Lung (tissue), 12 donors: ENCODE measurements around the gene NUDT1. TPM values are rescaled to one million over a fixed set of nuclear protein-coding genes. Genes with fewer than 3 reads are reported as not detected.

ENCODE experiments used
- ATAC-seq: fragments of 200-7000 bp; cut with Tn5 transposase; one replicate; pipeline ENCODE4 v1.9.1; 2020; ENCODE audit warnings: moderate number of reproducible peaks; ENCODE audit not compliant: insufficient read depth, low FRiP score
- DNase-seq, 3 donors: peaks; one replicate each; pipeline ENCODE4 v3.0.0-alpha.2; 2013 to 2017
- H3K27ac ChIP-seq, 2 donors: one replicate each; pipeline ENCODE4 v1.5.1; 2013; ENCODE audit warnings: mild to moderate bottlenecking in 2 of 2, moderate library complexity in 2 of 2, control low read depth in 1 of 2, inconsistent platforms in 1 of 2, low read depth in 1 of 2, low read length in 1 of 2
- H3K27me3 ChIP-seq, 3 donors: one replicate each; pipeline ENCODE4 v1.5.1; 2013; ENCODE audit warnings: low read length in 2 of 3; ENCODE audit not compliant: control insufficient read depth in 3 of 3, insufficient read depth in 3 of 3
- H3K36me3 ChIP-seq, 4 donors: one replicate each; pipeline ENCODE4 v1.5.1; 2013; ENCODE audit warnings: low read length in 4 of 4, mild to moderate bottlenecking in 1 of 4, moderate library complexity in 1 of 4; ENCODE audit not compliant: control insufficient read depth in 4 of 4, insufficient read depth in 4 of 4
- H3K4me1 ChIP-seq, 5 donors: one replicate each; pipeline ENCODE4 v1.5.1; 2013; ENCODE audit warnings: low read length in 5 of 5, mild to moderate bottlenecking in 2 of 5, moderate library complexity in 1 of 5; ENCODE audit not compliant: control insufficient read depth in 5 of 5, insufficient read depth in 5 of 5
- H3K4me3 ChIP-seq: one replicate; pipeline ENCODE4 v1.5.1; 2013; ENCODE audit warnings: mild to moderate bottlenecking, control low read depth, moderate library complexity
- H3K9ac ChIP-seq, 2 donors: one replicate each; pipeline ENCODE4 v1.5.1; 2013; ENCODE audit warnings: low read length in 2 of 2, control low read depth in 1 of 2; ENCODE audit not compliant: insufficient read depth in 1 of 2
- H3K9me3 ChIP-seq, 4 donors: one replicate each; pipeline ENCODE4 v1.5.1; 2013; ENCODE audit warnings: low read length in 3 of 4, mild to moderate bottlenecking in 1 of 4, moderate library complexity in 1 of 4; ENCODE audit not compliant: control insufficient read depth in 4 of 4, insufficient read depth in 3 of 4
- CTCF ChIP-seq: IDR thresholded peaks from 2 replicates; pipeline ENCODE4 v1.5.1; 2012; ENCODE audit warnings: mild to moderate bottlenecking; ENCODE audit errors: control extremely low read depth, extremely low read depth
- WGBS, 2 donors: extraction: QIAGEN DNeasy Blood & Tissue Kit; methylation state at CpG; one replicate each; pipeline ENCODE4 v1.1.7; 2013; 5-methylcytosine and 5-hydroxymethylcytosine counted together
- polyA plus RNA-seq, 2 donors: library from polyadenylated mRNA; stranded (reverse); fragments of 200-250 nt; gene quantifications; one replicate each; pipeline ENCODE4 v1.2.1, GENCODE V29; 2013
- total RNA-seq, 2 donors: library from RNA; depleted of rRNA in 1 of 2; stranded (reverse); fragments of >200 nt in 1 of 2; gene quantifications; one replicate each; pipeline ENCODE4 v1.2.1, GENCODE V29; 2014 to 2021
- donor health status: control.
- donor health status: control.
- donor health status: Bipolar disorder and iron deficiency.
- donor health status: healthy.
- donor health status: DM: yes; HTN: yes; CAD: no.

NUDT1 gene
- total and polyA plus RNA-seq, 4 donors: 9.3 to 24.7 (median 18.5) TPM

DNA sequence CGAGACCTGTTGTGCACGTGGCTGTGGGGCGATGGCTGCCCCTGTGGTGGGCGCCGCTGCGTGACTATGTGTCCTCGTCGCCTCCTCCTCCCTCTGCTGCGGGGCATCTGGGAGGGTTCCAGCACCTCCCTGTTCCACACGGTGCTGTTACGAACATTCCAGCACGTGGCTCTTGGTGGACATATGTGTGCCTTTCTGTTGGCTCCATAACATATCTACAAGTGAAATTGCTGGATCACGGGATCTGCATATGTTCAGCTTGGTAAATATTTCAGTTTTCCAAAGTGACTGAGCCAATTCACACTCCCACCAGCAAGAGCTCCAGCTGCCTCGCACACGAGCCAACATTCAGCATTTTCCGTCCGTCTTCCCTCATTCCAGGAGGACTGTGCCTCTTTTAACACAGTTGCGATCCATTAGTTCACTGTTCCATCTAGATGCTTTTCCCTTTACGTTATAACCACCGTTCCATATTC is 47.1 kb downstream of the NUDT1 start:
- Histone ChIP-seq H3K4me1 (peaks cover 0 to 9% (median 0%) of the 10 kb centered on the region in 5 donors), H3K36me3 (peaks cover 0 to 3% (median under 1%) of the 10 kb centered on the region in 4 donors), H3K9ac (no peak overlapping the region), H3K9me3 (no peaks in the 10 kb centered on the region), H3K27ac (no peak overlapping the region), H3K27me3 (no peaks in the 10 kb centered on the region), H3K4me3 (no peak overlapping the region)
- no peak for ATAC-seq
- no peak for TF ChIP-seq CTCF
- WGBS, 2 donors: 83 to 88% methylated on average over 20 of the region's 20 CpGs
- peak in 2 of 3 donors; percentile 82 to 90 for DNase-seq

DNA sequence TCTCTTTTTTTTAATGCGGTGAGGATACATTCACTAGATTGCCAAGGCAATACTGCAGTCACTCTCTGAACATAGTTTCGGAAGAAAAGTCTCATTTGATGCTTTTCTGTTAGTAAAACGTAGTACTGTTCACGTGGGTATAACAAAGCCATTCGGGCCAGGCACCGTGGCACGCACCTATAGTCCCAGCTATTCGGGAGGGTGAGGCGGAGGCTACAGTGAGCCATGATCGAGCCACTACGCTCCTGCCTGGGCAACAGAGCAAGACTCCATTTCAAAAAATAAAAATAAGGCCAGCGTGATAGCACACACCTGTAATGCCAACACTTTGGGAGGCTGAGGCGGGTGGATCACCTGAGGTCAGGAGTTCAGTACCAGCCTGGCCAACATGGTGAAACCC is 47.6 kb downstream of the NUDT1 start:
- Histone ChIP-seq H3K4me3 (no peak overlapping the region), H3K9me3 (no peaks in the 10 kb centered on the region), H3K27me3 (no peaks in the 10 kb centered on the region), H3K36me3 (peaks cover 0 to 5% (median under 1%) of the 10 kb centered on the region in 4 donors), H3K27ac (no peak overlapping the region), H3K4me1 (peaks cover 0 to 9% (median 0%) of the 10 kb centered on the region in 5 donors), H3K9ac (no peak overlapping the region)
- DNase-seq (no peak), ATAC-seq (no peak)
- 92 to 96% methylated on average over 13 of the region's 13 CpGs for WGBS, 2 donors
- TF ChIP-seq CTCF: no peak

DNA sequence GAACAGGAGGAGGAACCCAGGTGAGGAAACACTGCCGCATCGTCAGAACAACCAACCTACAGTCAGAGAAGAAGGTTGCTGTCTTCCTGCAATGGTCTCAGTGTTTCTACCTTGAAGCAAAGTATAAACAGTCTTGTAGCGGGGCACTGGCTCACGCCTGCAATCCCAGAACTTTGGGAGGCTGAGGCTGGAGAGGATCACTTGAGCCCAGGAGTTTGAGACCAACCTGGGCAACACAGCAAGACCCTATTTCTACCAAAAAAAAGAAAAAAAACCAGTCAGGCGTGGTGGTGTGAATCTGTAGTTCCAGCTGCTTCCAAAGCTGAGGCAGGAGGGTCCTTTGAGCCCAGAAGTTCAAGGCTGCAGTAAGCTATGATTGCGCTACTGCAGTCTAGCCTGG is 48.9 kb downstream of the NUDT1 start:
- H3K9ac ChIP-seq: no peak overlapping the region
- H3K4me1 ChIP-seq: peaks cover 0 to 9% (median 0%) of the 10 kb centered on the region in 5 donors
- H3K27me3 ChIP-seq: no peaks in the 10 kb centered on the region
- peaks cover 0 to 5% (median under 1%) of the 10 kb centered on the region in 4 donors for H3K36me3 ChIP-seq
- H3K27ac ChIP-seq: no peak overlapping the region
- no peak for DNase-seq
- TF ChIP-seq CTCF: no peak
- H3K4me3 ChIP-seq: no peak overlapping the region
- no peak for ATAC-seq
- 95 to 97% methylated on average over 6 of the region's 6 CpGs for WGBS, 2 donors
- H3K9me3 ChIP-seq: no peaks in the 10 kb centered on the region
